ENCODE results near the gene NUMBL.

The NUMBL gene

DNA sequence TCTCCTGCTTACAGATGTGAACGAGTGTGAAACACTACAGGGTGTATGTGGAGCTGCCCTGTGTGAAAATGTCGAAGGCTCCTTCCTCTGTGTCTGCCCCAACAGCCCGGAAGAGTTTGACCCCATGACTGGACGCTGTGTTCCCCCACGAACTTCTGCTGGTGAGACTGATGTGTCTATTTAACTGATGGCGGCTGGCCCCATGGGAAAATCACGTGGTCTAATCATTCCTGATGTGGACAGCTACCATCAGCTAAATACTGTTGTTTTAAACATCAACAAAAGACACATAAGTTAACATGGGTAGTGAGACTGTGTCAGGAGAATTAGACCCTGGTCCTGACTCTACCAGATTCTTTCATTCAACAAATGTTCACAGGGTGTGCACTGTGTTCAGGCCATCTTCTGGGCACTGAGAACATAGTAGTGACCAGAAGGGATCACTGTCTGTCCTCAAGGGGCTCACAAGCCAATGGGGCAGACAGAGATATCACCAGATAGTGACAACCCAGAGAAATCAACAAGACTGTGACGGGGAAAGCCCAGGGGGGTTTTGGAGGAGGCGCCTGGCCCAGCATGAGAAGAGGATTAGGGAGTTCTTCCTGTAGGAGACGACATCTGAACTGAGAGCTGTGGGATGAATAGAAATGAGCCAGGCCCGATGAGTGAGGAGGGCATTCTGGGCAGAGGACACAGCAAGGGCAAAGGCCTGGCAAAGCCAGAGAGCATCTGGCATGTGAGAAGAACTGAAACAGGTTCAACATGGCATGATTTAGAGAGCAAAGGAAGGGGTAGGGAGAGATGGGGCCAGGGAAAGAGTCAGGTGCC is 70.9 kb downstream of the NUMBL start:
- Histone ChIP-seq H3K27ac (replicated peaks) (no peak overlapping the region), H3K27me3 (ENCODE audit: insufficient read depth, poor library complexity, severe bottlenecking) (peaks cover 14% of the 10 kb centered on the region), H3K4me3 (replicated peaks; ENCODE audit: insufficient read depth, low read length) (no peak overlapping the region)
- DNase-seq (ENCODE audit: low read depth in 1 of 2, low spot score in 1 of 2) = no peak
- TF ChIP-seq POLR2AphosphoS5 (IDR thresholded peaks at IDR 0.05; ENCODE audit: low read depth) (no peak), GABPA (IDR thresholded peaks at IDR 0.05; ENCODE audit: low read depth) (no peak)
- TF ChIP-seq, protein P1, sequence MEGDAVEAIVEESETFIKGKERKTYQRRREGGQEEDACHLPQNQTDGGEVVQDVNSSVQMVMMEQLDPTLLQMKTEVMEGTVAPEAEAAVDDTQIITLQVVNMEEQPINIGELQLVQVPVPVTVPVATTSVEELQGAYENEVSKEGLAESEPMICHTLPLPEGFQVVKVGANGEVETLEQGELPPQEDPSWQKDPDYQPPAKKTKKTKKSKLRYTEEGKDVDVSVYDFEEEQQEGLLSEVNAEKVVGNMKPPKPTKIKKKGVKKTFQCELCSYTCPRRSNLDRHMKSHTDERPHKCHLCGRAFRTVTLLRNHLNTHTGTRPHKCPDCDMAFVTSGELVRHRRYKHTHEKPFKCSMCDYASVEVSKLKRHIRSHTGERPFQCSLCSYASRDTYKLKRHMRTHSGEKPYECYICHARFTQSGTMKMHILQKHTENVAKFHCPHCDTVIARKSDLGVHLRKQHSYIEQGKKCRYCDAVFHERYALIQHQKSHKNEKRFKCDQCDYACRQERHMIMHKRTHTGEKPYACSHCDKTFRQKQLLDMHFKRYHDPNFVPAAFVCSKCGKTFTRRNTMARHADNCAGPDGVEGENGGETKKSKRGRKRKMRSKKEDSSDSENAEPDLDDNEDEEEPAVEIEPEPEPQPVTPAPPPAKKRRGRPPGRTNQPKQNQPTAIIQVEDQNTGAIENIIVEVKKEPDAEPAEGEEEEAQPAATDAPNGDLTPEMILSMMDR (IDR thresholded peaks at IDR 0.05; ENCODE audit: insufficient read depth, low read length) = no peak

GRCh38 chr19:40617961-40618360 is 72.5 kb downstream of the NUMBL start:
- TF ChIP-seq POLR2AphosphoS5 (IDR thresholded peaks at IDR 0.05; ENCODE audit: low read depth) (no peak), GABPA (IDR thresholded peaks at IDR 0.05; ENCODE audit: low read depth) (no peak), SPI1 (IDR thresholded peaks at IDR 0.05; ENCODE audit: borderline replicate concordance, low read depth) (no peak), REST (IDR thresholded peaks at IDR 0.05; ENCODE audit: insufficient replicate concordance, low read depth) (no peak)
- TF ChIP-seq, protein P1 (IDR thresholded peaks at IDR 0.05; ENCODE audit: insufficient read depth, low read length) = no peak
- no peak for DNase-seq (ENCODE audit: low read depth in 1 of 2, low spot score in 1 of 2)
- Histone ChIP-seq H3K27me3 (ENCODE audit: insufficient read depth, poor library complexity, severe bottlenecking) (peaks cover 30% of the 10 kb centered on the region), H3K4me3 (replicated peaks; ENCODE audit: insufficient read depth, low read length) (no peak overlapping the region), H3K27ac (replicated peaks) (no peak overlapping the region)

DNA sequence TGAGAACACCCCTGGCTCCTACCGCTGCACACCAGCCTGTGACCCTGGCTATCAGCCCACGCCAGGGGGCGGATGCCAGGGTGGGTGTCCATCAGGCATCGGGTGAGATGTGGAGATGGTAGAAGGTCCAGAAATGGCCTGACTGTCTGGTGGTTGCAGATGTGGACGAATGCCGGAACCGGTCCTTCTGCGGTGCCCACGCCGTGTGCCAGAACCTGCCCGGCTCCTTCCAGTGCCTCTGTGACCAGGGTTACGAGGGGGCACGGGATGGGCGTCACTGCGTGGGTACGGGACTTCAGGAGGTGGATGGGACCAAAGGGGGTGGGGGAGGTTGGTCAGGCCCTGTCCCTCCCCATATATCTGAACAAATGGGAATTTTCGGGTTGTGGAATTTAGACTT is 73.5 kb downstream of the NUMBL start:
- Histone ChIP-seq H3K27ac (replicated peaks) (no peak overlapping the region), H3K4me3 (replicated peaks; ENCODE audit: insufficient read depth, low read length) (no peak overlapping the region), H3K27me3 (ENCODE audit: insufficient read depth, poor library complexity, severe bottlenecking) (peaks cover 33% of the 10 kb centered on the region)
- no peak for TF ChIP-seq REST (IDR thresholded peaks at IDR 0.05; ENCODE audit: insufficient replicate concordance, low read depth)
- DNase-seq (ENCODE audit: low read depth in 1 of 2, low spot score in 1 of 2) = no peak

DNA sequence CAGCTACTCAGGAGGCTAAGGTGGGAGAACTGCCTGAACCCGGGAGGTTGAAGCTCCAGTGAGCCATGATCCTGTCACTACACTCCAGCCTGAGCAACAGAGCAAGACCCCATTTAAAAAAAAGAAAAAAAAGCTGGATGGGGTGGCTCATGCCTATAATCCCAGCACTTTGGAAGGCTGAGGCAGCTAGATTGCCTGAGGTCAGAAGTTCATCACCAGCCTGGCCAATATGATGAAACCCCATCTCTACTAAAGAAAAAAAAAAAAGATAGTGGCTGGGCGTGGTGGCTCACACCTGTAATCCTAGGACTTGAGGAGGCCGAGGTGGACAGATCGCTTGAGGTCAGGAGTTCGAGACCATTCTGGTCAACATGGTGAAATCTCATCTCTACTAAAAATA is 74.3 kb downstream of the NUMBL start:
- no peak overlapping the region for H3K27ac ChIP-seq (replicated peaks)
- TF ChIP-seq GABPA (IDR thresholded peaks at IDR 0.05; ENCODE audit: low read depth) (no peak), REST (IDR thresholded peaks at IDR 0.05; ENCODE audit: insufficient replicate concordance, low read depth) (no peak), POLR2AphosphoS5 (IDR thresholded peaks at IDR 0.05; ENCODE audit: low read depth) (no peak), SPI1 (IDR thresholded peaks at IDR 0.05; ENCODE audit: borderline replicate concordance, low read depth) (no peak)
- TF ChIP-seq, protein P1 (IDR thresholded peaks at IDR 0.05; ENCODE audit: insufficient read depth, low read length) = no peak
- no peak for DNase-seq (ENCODE audit: low read depth in 1 of 2, low spot score in 1 of 2)
- H3K4me3 ChIP-seq (replicated peaks; ENCODE audit: insufficient read depth, low read length) = no peak overlapping the region
- H3K27me3 ChIP-seq (ENCODE audit: insufficient read depth, poor library complexity, severe bottlenecking) = peaks cover 40% of the 10 kb centered on the region
